Stimulated activated naive B cell treated with anti-CD40 and anti-IgM and Interleukin-4, amounts not matched to agents 10 μg/mL and 1 μg/mL and 100 μg/mL, for 72 hours (primary cell): ENCODE measurements around the gene FOXP1.

ENCODE experiments used
- ATAC-seq, 2 donors: fragments of 150-1000 bp; cut with Tn5 transposase; replicated peaks; 2 replicates each; pipeline ENCODE4 v1.10.0; 2021; ENCODE audit warnings: moderate library complexity in 1 of 2
- DNase-seq: peaks from one replicate; pipeline ENCODE4 v3.0.0; 2021
- H3K27ac Mint-ChIP-seq: one replicate; pipeline ENCODE4 v1.8.0; 2022; ENCODE audit warnings: mild to moderate bottlenecking, mixed read lengths
- H3K27me3 Mint-ChIP-seq, 2 donors: one replicate each; pipeline ENCODE4 v1.8.0; 2022; ENCODE audit warnings: mixed read lengths in 2 of 2
- H3K36me3 Mint-ChIP-seq, 2 donors: one replicate each; pipeline ENCODE4 v1.8.0; 2022; ENCODE audit warnings: mixed read lengths in 2 of 2, mild to moderate bottlenecking in 1 of 2
- H3K4me1 Mint-ChIP-seq, 2 donors: one replicate each; pipeline ENCODE4 v1.8.0; 2022; ENCODE audit warnings: mixed read lengths in 2 of 2, mild to moderate bottlenecking in 1 of 2
- H3K4me3 Mint-ChIP-seq, 2 donors: one replicate each; pipeline ENCODE4 v1.8.0; 2022; ENCODE audit warnings: mild to moderate bottlenecking in 2 of 2, mixed read lengths in 2 of 2, moderate library complexity in 1 of 2
- H3K9me3 Mint-ChIP-seq, 2 donors: one replicate each; pipeline ENCODE4 v1.8.0; 2022; ENCODE audit warnings: mixed read lengths in 2 of 2, mild to moderate bottlenecking in 1 of 2

The FOXP1 gene

DNA sequence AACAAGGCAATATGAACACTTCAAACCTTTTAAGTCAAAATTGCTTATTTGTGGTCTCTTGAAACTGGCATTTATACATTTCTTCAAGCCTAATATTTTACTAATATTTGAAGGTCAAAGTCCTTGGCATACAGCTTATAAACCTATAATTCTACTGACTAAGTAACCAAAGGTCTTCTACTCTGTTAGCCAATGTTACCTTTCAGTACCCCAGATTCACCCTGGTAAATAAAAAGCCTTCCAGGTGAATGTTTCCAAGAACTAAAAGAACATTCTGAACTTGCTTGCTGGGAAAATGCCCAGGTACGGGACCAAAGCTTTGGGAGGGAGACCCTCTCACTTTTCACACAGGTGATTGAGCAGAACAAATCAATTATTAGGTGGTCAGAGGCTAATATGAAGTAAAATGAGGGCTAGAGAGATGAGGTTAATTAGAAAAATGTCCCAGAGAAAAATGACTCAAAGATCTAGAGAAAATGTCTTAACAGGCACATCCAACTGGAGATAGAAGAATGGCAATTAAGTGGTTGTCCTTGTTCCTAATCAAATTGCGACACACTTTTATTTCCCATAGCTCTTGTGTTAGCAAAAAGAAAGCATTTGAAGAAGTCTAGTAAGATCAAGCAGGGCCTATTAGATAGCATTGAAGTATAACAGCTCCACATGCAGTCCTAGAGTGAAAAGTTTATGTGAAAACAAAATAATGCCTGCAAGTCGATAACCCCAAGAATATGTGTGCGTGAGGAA lies 232.0 kb downstream of the FOXP1 start:
- H3K36me3 Mint-ChIP-seq: peaks cover 6 to 13% of the 10 kb centered on the region in 2 donors

DNA sequence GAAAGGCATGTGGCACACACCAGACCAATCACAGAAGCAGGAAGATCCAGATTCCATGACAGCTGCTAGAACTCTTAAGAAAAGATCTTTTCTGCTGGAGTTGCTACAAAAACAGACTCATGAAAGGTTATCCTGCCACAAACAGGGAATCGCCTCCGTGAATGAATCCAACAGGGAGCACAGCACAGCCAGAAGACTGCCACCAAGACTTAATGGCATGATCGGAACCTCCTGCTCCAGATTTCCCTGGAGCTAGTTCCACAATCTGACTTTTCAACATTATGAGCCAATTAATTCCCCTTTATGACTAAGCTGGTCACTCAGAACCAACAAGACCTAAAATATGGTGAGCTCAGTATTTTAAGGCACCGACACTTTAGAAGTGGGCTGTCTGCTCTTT lies 232.5 kb downstream of the FOXP1 start:
- DNase-seq (no peak), ATAC-seq (no peak)
- H3K27me3 Mint-ChIP-seq: no peaks in the 10 kb centered on the region
- H3K9me3 Mint-ChIP-seq: no peaks in the 10 kb centered on the region
- H3K4me3 Mint-ChIP-seq: no peak overlapping the region
- peaks cover 6 to 13% of the 10 kb centered on the region in 2 donors for H3K36me3 Mint-ChIP-seq
- H3K4me1 Mint-ChIP-seq: peaks cover 37 to 80% of the 10 kb centered on the region in 2 donors
- peak overlapping the region; percentile 31 for H3K27ac Mint-ChIP-seq

More for the DNA sequence above, 232.0 kb downstream of the FOXP1 start:
- Mint-ChIP-seq H3K4me3 (no peak overlapping the region), H3K4me1 (peaks cover 39 to 83% of the 10 kb centered on the region in 2 donors), H3K9me3 (no peaks in the 10 kb centered on the region), H3K27ac (no peak overlapping the region), H3K27me3 (no peaks in the 10 kb centered on the region)
- no peak for DNase-seq
- ATAC-seq: no peak

DNA sequence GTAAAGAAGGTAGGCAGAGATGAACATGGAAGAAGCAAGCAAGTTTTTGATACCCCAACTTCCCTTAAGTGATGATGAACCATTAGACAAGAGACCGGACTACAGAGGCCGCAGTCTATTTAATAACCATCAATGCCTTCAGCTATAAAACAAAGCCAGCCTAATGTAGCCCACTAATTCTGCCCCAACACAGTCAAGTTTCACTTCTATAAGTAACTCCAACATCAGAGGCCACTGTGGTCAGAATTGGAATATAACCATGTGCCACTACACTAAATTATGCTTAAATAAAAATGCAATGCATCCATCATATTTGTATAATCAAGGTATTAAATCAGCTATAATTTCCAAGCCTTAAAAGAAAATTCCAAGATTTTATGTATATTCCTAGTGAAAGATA lies 234.7 kb downstream of the FOXP1 start:
- H3K4me1 Mint-ChIP-seq: peaks cover 25 to 67% of the 10 kb centered on the region in 2 donors
- no peak for DNase-seq
- H3K9me3 Mint-ChIP-seq: no peaks in the 10 kb centered on the region
- no peaks in the 10 kb centered on the region for H3K27me3 Mint-ChIP-seq
- ATAC-seq: peak; percentile 48 to 73
- no peak overlapping the region for H3K27ac Mint-ChIP-seq
- peaks cover 7 to 15% of the 10 kb centered on the region in 2 donors for H3K36me3 Mint-ChIP-seq
- no peak overlapping the region for H3K4me3 Mint-ChIP-seq

DNA sequence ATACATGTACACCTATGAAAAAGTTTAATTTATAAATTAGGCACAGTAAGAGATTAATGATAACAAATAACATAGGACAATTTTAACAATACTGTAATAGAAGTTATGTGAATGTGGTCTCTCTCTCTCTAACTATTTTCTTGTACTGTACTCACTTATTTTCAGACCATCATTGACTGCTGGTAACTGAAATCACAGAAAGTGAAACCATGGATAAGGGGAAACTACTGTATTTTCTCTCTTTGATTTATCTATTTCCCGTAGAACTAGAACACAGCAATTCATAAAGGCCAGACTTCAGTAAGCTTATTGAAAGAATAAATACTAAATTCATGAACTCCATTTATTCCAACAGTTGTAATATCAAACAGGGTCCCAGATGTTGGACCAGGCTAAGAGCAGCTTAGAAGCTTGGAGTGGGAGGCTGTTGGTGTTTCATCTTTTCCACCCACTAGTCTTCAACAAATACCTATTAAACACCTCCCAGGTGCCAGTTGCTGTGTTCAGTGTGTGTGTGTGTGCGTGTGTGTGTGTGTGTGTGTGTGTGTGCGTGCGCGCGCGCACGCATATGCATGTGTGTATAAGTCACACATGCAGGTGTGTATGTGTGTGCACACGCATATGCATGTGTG lies 235.4 kb downstream of the FOXP1 start:
- peak; percentile 21 to 33 for ATAC-seq
- DNase-seq: no peak
- Mint-ChIP-seq H3K9me3 (no peaks in the 10 kb centered on the region), H3K4me3 (peak overlapping the region in 1 of 2 donors; percentile 41), H3K36me3 (peaks cover 7 to 15% of the 10 kb centered on the region in 2 donors), H3K4me1 (peaks cover 26 to 61% of the 10 kb centered on the region in 2 donors), H3K27ac (peak overlapping the region; percentile 84), H3K27me3 (no peaks in the 10 kb centered on the region)

DNA sequence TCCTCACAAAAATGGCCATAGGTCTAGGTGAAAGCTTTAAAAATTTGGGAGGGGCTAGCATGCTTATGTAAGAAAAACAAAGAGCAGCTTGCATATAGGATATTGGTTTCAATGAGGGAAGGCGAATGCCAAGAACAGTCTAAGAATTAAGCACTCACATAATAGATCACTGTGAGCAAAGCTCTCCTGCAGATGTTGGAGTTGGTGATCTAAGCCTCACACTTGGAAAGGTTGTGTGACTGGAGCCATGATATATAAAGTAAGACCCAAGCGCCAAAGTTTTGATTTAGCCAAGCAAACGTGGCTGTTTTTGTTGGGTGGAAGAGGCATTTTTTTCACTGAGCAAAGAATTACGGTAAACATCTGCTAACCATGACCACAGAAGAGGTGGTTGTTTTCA lies 237.5 kb downstream of the FOXP1 start:
- DNase-seq: no peak
- no peak for ATAC-seq
- peaks cover 14 to 16% of the 10 kb centered on the region in 2 donors for H3K36me3 Mint-ChIP-seq
- no peaks in the 10 kb centered on the region for H3K27me3 Mint-ChIP-seq
- H3K27ac Mint-ChIP-seq: no peak overlapping the region
- H3K9me3 Mint-ChIP-seq: peaks cover 0 to 5% of the 10 kb centered on the region in 2 donors
- H3K4me1 Mint-ChIP-seq: peaks cover 22 to 46% of the 10 kb centered on the region in 2 donors
- no peak overlapping the region for H3K4me3 Mint-ChIP-seq

DNA sequence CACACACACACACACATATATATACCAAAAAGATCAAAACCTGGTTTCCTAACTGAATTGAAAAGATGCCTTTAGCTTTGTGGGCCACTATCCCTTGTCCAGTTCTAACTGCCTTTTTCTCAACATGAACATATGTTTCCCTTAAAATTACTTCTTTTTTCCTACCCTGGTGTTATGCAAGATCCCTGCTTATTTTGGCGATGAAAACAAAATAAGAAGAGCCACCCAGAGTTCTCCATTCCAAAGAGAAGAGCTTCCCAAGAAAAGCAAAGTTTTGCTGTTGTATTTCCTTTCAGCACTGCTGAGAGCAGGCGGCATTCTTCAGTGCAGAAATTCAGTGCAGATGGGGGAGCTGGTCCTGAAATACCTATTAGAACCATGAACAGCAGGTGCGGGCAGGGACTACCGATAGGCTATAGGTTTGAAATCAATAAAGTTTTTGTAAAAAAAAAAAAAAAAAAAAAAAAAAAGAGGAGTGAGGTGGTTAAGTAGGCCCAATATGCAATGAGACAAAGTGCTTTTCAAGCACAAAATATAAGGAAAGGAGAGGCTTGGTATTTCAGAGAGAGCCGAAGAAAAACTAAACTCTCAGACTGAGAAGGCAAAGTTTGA lies 238.0 kb downstream of the FOXP1 start:
- ATAC-seq (no peak), DNase-seq (no peak)
- Mint-ChIP-seq H3K4me1 (peaks cover 21 to 45% of the 10 kb centered on the region in 2 donors), H3K27me3 (no peaks in the 10 kb centered on the region), H3K27ac (no peak overlapping the region), H3K36me3 (peaks cover 18 to 21% of the 10 kb centered on the region in 2 donors), H3K9me3 (peaks cover 0 to 9% of the 10 kb centered on the region in 2 donors), H3K4me3 (no peak overlapping the region)

DNA sequence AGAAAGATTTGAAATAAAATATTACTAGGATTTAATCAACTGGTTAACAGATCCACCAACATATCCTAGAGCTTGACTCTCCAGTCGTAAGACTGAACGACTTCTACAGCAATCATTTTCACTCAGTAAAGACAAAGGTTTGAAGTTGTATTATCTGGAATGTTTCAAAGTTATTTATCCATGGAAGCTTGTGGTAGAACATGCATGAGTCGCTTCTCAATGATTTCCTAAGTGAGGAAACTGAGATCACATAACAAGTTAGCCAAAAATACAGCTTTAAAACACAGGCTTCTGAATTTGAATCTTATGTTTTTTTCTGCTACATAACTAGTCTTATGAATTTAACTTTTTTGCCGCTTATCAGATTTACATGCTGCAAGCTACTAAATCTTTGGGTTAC lies 241.8 kb downstream of the FOXP1 start:
- no peak for DNase-seq
- no peak for ATAC-seq
- H3K4me3 Mint-ChIP-seq: no peak overlapping the region
- peaks cover 15 to 21% of the 10 kb centered on the region in 2 donors for H3K36me3 Mint-ChIP-seq
- H3K9me3 Mint-ChIP-seq: peaks cover 0 to 9% of the 10 kb centered on the region in 2 donors
- peaks cover 12 to 39% of the 10 kb centered on the region in 2 donors for H3K4me1 Mint-ChIP-seq
- no peak overlapping the region for H3K27ac Mint-ChIP-seq
- no peaks in the 10 kb centered on the region for H3K27me3 Mint-ChIP-seq

DNA sequence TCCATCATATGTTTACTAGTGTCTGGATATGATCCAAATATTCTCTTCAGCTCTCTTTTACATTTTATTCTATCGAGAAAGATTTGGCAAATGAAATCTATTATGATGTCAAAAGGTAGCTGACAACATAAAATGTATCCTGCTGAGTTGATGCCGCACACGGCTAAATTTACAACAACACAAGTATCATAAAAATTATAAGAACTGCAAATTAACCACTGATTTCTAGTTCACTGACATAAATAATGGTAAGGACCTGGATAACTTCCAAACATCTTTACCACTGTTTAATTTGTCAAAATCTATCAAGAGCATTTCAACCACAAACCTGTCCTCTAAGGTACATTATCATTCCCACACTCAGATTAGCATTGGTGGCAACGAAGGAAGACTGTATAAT lies 244.5 kb downstream of the FOXP1 start:
- peaks cover 14 to 16% of the 10 kb centered on the region in 2 donors for H3K36me3 Mint-ChIP-seq
- H3K9me3 Mint-ChIP-seq: peaks cover 0 to 9% of the 10 kb centered on the region in 2 donors
- no peak overlapping the region for H3K4me3 Mint-ChIP-seq
- peaks cover 17 to 34% of the 10 kb centered on the region in 2 donors for H3K4me1 Mint-ChIP-seq
- H3K27me3 Mint-ChIP-seq: no peaks in the 10 kb centered on the region
- ATAC-seq (no peak), DNase-seq (no peak)
- H3K27ac Mint-ChIP-seq: peak overlapping the region; percentile 9

DNA sequence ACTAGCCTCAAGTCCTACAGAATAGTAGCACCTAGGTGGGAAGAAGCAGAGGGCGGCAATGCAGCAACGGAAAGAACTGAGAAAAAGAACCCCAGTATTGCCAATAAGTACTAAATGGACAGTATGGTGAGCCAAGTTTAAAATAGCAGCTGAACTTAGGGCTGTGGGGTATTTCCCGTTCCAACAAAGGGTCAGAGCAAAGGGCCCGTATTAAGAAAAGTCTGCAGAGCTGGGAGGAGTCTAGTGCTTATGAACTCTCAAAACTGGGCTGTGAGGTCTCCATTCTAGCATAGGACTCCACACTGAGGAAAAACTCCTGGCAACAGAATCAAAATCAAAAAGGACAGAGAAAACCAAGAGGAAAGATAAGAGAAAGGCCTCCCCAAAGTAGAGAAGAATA lies 250.7 kb downstream of the FOXP1 start:
- Mint-ChIP-seq H3K4me3 (no peak overlapping the region), H3K36me3 (peaks cover 32 to 41% of the 10 kb centered on the region in 2 donors), H3K9me3 (peaks cover 3 to 6% of the 10 kb centered on the region in 2 donors), H3K27me3 (no peaks in the 10 kb centered on the region), H3K27ac (no peak overlapping the region), H3K4me1 (peaks cover 16 to 31% of the 10 kb centered on the region in 2 donors)
- ATAC-seq (no peak), DNase-seq (no peak)

DNA sequence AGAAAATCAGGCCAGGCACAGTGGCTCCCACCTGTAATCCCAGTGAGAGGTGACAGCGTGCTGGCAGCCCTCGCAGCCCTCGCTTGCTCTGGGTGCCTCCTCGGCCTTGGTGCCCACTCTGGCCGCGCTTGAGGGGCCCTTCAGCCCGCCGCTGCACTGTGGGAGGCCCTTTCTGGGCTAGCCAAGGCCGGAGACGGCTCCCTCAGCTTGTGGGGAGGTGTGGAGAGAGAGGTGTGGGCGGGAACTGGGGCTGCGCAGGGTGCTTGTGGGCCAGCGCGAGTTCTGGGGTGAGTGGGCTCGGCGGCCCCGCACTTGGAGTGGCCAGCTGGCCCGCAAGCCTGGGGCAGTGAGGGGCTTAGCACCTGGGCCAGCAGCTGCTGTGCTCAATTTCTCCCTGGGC lies 252.6 kb downstream of the FOXP1 start:
- Mint-ChIP-seq H3K27me3 (no peaks in the 10 kb centered on the region), H3K36me3 (peaks cover 41 to 49% of the 10 kb centered on the region in 2 donors), H3K4me3 (no peak overlapping the region), H3K27ac (no peak overlapping the region), H3K4me1 (peaks cover 19 to 32% of the 10 kb centered on the region in 2 donors), H3K9me3 (peaks cover 3 to 6% of the 10 kb centered on the region in 2 donors)
- ATAC-seq: no peak
- no peak for DNase-seq

DNA sequence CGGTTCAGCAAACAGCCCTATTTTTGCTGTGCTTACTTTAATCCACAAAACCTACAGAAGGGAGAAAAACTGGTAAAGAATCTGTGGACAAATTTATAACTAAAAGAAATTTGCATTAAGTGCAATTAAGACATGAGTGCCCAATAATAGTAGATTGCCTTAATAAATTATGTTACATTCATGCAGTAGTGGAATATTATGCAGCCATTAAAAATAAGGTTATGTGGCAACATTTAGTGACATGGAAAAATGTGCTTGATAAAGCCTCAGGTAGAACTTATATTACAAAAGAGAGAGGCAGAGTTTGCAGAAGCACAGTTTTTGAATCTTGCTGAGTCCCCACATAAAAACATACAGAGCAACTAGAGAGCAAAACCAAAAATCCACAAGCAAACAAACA lies 253.0 kb downstream of the FOXP1 start:
- Mint-ChIP-seq H3K4me1 (peaks cover 19 to 32% of the 10 kb centered on the region in 2 donors), H3K4me3 (no peak overlapping the region), H3K9me3 (peaks cover 3 to 6% of the 10 kb centered on the region in 2 donors), H3K27me3 (no peaks in the 10 kb centered on the region), H3K36me3 (peaks cover 41 to 49% of the 10 kb centered on the region in 2 donors), H3K27ac (no peak overlapping the region)
- DNase-seq (no peak), ATAC-seq (no peak)

DNA sequence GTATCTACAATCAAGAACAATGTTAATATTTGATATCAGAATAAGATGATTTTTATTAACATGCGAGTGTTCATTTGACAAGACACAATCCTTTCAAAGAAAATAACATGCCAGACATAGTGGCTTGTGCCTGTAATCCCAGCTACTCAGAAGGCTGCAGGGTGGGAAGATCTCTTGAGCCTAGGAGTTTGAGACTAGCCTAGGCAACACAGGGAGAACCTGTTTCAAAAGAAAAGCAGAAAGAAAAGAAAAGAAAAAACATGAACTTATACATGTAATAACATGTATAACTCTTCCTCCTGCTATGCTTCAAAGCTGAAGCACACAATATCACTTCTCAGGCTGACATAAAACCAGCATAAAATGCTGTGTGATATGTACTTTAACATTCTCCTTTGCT lies 253.7 kb downstream of the FOXP1 start:
- no peak overlapping the region for H3K4me3 Mint-ChIP-seq
- H3K27me3 Mint-ChIP-seq: no peaks in the 10 kb centered on the region
- H3K4me1 Mint-ChIP-seq: peaks cover 19 to 32% of the 10 kb centered on the region in 2 donors
- peaks cover 3 to 6% of the 10 kb centered on the region in 2 donors for H3K9me3 Mint-ChIP-seq
- no peak overlapping the region for H3K27ac Mint-ChIP-seq
- ATAC-seq (no peak), DNase-seq (no peak)
- peaks cover 38 to 49% of the 10 kb centered on the region in 2 donors for H3K36me3 Mint-ChIP-seq

DNA sequence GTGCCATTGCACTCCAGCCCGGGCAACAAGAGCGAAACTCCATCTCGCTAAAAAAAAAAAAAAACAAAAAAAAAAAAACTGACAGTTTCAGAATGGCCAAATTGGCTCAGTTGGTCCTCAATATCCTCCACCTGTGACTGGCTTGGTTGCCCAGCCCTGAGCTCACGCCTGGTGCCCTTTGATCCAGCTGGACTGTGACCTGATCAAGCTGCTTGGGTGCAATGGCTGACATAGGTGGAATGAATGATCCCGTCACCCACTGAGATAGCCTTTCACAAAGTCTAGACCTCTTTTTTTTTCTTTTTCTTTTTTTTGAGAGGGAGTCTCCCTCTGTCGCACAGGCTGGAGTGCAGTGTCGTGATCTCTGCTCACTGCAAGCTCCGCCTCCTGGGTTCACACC lies 254.6 kb downstream of the FOXP1 start:
- H3K4me3 Mint-ChIP-seq: no peak overlapping the region
- H3K27ac Mint-ChIP-seq: peak overlapping the region; percentile 37
- peaks cover 38 to 42% of the 10 kb centered on the region in 2 donors for H3K36me3 Mint-ChIP-seq
- H3K9me3 Mint-ChIP-seq: peaks cover 3 to 6% of the 10 kb centered on the region in 2 donors
- DNase-seq: no peak
- H3K4me1 Mint-ChIP-seq: peaks cover 19 to 29% of the 10 kb centered on the region in 2 donors
- ATAC-seq: no peak
- no peaks in the 10 kb centered on the region for H3K27me3 Mint-ChIP-seq

DNA sequence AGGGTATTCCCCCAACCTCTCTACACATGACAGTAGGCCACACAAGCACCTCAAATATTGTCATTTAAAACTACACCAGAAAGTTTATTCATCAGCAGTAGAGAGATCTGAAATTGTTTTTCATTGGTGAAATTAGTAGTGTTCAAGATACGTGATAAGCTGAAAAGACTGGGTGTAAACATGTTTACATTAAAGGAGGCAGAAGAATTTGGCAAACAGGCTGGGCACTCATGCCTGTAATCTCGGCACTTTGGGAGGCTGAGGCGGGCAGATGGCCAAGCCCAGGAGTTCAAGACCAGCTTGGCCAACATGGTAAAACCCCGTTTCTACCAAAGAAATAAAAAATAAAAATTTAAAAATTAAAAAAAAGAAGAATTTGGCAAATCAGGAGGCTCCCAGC lies 255.6 kb downstream of the FOXP1 start:
- peaks cover 36% of the 10 kb centered on the region in 2 donors for H3K36me3 Mint-ChIP-seq
- H3K27me3 Mint-ChIP-seq: no peaks in the 10 kb centered on the region
- no peak overlapping the region for H3K4me3 Mint-ChIP-seq
- no peak overlapping the region for H3K27ac Mint-ChIP-seq
- ATAC-seq (no peak), DNase-seq (no peak)
- peaks cover 3 to 6% of the 10 kb centered on the region in 2 donors for H3K9me3 Mint-ChIP-seq
- peaks cover 20 to 27% of the 10 kb centered on the region in 2 donors for H3K4me1 Mint-ChIP-seq
